WTC11 (cell line): ENCODE measurements around the gene GPR63.

ENCODE experiments used
- HMGXB4 ChIP-seq: sonication (generic); formaldehyde crosslinking; IDR thresholded peaks from 2 replicates; pipeline ENCODE4 v1.8.1; 2023; ENCODE audit warnings: mild to moderate bottlenecking, moderate library complexity, missing genetic modification reagents
- JUN ChIP-seq: sonication (generic); formaldehyde crosslinking; IDR thresholded peaks from 2 replicates; pipeline ENCODE4 v1.8.0; 2023; ENCODE audit warnings: mild to moderate bottlenecking, missing genetic modification reagents
- MAX ChIP-seq: sonication (generic); formaldehyde crosslinking; IDR thresholded peaks from 2 replicates; pipeline ENCODE4 v1.8.0; 2022; ENCODE audit warnings: mild to moderate bottlenecking, missing genetic modification reagents
- OVOL2 ChIP-seq: fragments of 250-450 bp; sonication (Bioruptor Pico); IDR thresholded peaks from 2 replicates; pipeline ENCODE4 v1.9.0; 2021; ENCODE audit warnings: mild to moderate bottlenecking, borderline replicate concordance
- SMAD4 ChIP-seq: sonication (generic); formaldehyde crosslinking; IDR thresholded peaks from 2 replicates; pipeline ENCODE4 v1.8.0; 2022; ENCODE audit warnings: mild to moderate bottlenecking, missing genetic modification reagents

DNA sequence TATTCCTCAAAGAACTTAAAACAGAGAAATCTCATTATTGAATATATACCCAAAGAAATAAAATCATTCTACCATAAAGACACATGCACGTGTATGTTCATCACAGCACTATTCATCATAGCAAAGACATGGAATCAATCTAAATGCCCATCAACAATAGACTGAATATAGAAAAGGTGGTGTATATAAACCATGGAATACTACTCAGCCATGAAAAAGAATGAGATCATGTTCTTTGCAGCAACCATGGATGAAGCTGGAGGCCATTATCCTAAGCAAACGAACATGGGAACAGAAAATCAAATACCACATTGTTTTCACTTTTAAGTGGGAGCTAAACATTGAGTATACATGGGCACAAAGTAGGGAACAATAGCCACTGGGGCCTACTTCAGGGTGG is 12.3 kb upstream of the GPR63 start:
- TF ChIP-seq SMAD4 (CRISPR knock-in tag) = no peak
- no peak for TF ChIP-seq MAX
- TF ChIP-seq HMGXB4 (CRISPR knock-in tag) = no peak
- no peak for TF ChIP-seq OVOL2 (CRISPR knock-in tag)
- TF ChIP-seq JUN (CRISPR knock-in tag) = no peak
